DLD1 (cell line): ENCODE results near the gene THAP4.
"Not testable (repeated sequence)": the region's sequence is repeated elsewhere in the genome, so short reads cannot be mapped to it uniquely, and the experiment has no call there.

Experiments used
- in situ Hi-C: cut with HindIII; loops from 2 replicates; pipeline ENCODE4 v1.10.0; 2017; ENCODE audit warnings: low sequenced_read_pairs

Gene THAP4

GRCh38 chr2:241666627-241667400 lies 29.9 kb upstream of the THAP4 start:
- in situ Hi-C loops = no loop called here

GRCh38 chr2:241665731-241666440 lies 28.9 kb upstream of the THAP4 start:
- in situ Hi-C loops = no loop called here

DNA sequence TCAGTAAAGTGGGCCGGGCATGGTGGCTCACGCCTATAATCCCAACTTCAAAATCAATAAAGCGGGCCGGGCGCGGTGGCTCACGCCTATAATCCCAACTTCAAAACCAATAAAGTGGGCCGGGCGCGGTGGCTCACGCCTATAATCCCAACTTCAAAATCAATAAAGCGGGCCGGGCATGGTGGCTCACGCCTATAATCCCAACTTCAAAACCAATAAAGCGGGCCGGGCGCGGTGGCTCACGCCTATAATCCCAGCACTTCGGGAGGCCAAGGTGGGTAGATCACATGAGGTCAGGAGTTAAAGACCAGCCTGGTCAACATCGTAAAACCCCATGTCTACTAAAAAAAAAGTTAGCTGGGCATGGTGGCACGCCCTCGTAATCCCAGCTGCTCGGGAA lies 25.8 kb upstream of the THAP4 start:
- in situ Hi-C loops = not testable (repeated sequence)

- in situ Hi-C loops = no loop called here
These were observed 23.7 kb upstream of the THAP4 start for GRCh38 chr2:241660593-241661213.

DNA sequence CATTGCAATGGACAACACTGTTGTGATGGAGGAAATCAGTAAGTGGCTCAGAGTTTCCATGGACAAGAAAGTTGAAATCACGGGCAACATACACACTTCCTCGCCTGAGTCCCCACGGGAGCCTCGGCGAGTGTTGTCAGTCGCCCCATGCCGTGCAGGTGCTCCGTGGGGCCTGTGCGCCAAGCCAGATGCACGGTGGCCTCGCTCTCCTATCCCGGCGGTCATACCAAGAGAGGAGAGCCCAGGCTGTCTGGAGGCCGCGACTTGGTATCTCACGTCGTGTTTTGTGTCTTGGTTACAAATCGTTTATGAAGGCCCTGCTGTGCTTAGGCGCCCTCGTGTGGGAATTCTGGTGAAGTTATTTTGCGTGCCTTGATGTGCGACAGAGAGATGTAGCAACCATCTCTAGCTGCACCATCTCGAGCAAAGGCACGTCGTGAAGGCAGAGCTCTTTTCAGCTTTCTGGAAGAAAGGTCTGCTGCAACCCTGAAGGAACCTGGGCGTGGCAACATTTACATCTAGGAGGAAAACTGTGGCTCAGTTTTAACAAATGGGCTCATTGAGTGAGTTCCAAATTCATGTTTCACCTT lies 22.3 kb upstream of the THAP4 start:
- in situ Hi-C loops = no loop called here

- in situ Hi-C loops = no loop called here
These were observed 21.3 kb upstream of the THAP4 start for GRCh38 chr2:241658296-241658695.

GRCh38 chr2:241657786-241658254 lies 20.9 kb upstream of the THAP4 start:
- in situ Hi-C loops = no loop called here

GRCh38 chr2:241656190-241656741 lies 19.3 kb upstream of the THAP4 start:
- in situ Hi-C loops = no loop called here

DNA sequence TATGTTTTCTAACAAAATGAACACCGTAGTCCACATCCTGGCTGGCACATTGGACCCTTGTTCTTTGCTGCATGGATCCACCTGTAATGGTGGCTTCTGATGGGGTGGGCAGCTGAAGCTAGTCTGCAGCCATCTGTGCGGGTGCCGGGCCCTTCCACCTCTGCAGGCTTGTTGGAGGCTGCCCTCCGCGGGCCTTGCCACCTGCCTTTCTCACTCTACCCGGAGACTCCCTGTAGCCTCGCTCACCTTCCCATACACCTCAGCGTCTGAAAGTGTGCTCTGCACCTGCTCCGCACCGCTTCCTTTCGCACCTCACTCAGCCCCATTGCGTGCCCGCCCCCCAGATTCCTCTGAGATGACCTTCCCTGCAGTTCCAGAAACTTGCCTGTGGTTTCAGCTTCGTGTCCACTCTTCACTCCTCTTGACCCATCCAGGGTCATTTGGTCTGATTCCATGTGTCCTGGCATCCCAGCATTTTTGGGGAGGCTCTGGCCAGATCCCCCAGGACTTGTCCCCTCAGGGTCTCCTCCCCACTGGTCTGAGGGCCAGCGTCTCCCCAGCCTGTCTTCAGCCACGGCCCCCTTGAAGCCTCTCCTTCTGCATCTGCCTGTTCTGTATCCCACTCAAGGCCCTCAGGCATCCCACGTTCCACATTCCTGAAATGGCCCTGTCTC lies 18.7 kb upstream of the THAP4 start:
- in situ Hi-C loops = no loop called here

- in situ Hi-C loops = no loop called here
These were observed 17.6 kb upstream of the THAP4 start for GRCh38 chr2:241654551-241654950.

GRCh38 chr2:241653210-241653750 lies 16.3 kb upstream of the THAP4 start:
- in situ Hi-C loops = no loop called here

DNA sequence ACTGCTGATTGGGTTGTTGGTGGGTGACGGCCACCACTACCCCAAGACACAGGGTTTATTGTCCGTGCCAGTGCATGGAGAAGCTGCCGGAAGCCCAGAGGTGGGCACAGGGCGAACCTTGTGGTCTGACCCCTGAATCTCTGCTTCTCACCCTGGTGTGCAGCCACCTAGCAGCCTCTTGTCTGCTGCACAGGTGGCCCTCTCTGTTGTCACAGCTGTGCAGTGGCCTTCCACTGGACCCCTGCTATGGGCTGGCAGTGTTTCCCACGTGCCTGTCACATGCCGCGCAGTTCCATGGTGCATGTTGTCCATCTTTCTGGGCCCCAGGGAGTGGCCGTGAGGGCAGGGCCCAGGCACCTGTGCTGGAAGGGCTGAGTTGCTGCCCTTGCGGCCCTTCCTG lies 15.8 kb upstream of the THAP4 start:
- in situ Hi-C loops = no loop called here

- in situ Hi-C loops = no loop called here
These were observed 15.2 kb upstream of the THAP4 start for GRCh38 chr2:241652142-241652541.

- in situ Hi-C loops = no loop called here
These were observed 13.0 kb upstream of the THAP4 start for GRCh38 chr2:241649927-241650326.

- in situ Hi-C loops = no loop called here
These were observed 12.4 kb upstream of the THAP4 start for GRCh38 chr2:241649404-241649803.

DNA sequence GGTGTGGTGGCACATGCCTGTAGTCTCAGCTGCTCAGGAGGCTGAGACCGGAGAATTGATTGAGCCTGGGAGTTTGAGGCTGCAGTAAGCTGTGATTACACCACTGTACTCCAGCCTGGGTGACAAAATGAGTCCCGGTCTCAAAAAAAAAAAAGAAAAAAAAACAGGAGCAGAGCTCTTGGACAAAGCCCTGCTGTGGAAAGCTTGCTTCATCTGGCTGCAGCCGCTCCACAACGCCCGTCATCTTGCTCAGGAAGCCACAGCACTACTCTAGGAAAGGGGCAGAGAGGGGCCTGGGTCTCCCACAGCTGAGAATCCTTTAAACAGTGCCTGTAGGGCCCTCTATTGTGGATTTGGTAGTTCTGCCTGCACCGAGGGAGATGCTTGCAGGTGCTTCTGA lies 11.5 kb upstream of the THAP4 start:
- in situ Hi-C loops = no loop called here

DNA sequence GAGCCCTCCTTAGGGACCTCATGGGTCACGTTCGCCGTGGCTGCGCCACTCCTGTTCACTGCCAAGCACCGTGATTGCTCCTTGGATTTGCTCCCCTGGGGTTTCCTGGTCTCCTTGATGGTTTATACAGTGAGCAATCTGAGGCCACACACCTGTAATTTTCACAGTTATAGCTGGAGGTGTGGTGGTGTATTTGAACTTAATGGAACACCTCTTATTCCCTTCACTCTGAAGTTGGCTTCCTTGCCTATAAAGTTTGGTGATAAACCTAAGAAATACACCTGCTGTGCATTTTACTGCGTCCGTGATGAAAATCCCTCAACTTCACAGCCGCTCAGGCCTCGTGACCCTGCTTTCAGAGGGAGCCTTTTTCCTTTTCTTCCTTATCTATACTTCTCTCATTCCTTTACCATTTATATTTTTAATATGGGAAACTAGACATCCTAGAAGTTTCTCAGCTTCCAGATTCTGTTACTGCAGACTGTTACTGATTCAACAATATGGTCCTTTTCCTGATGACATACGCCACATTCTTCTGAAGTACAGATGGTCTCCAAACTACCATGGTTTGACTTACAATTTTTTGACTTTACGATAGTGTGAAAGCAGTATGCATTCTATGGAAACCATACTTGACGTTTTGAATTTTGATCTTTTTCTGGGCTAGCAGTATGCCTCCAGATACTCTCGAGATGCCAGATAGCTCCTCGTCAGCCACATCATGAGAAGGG lies 9.1 kb upstream of the THAP4 start:
- in situ Hi-C loops = no loop called here

DNA sequence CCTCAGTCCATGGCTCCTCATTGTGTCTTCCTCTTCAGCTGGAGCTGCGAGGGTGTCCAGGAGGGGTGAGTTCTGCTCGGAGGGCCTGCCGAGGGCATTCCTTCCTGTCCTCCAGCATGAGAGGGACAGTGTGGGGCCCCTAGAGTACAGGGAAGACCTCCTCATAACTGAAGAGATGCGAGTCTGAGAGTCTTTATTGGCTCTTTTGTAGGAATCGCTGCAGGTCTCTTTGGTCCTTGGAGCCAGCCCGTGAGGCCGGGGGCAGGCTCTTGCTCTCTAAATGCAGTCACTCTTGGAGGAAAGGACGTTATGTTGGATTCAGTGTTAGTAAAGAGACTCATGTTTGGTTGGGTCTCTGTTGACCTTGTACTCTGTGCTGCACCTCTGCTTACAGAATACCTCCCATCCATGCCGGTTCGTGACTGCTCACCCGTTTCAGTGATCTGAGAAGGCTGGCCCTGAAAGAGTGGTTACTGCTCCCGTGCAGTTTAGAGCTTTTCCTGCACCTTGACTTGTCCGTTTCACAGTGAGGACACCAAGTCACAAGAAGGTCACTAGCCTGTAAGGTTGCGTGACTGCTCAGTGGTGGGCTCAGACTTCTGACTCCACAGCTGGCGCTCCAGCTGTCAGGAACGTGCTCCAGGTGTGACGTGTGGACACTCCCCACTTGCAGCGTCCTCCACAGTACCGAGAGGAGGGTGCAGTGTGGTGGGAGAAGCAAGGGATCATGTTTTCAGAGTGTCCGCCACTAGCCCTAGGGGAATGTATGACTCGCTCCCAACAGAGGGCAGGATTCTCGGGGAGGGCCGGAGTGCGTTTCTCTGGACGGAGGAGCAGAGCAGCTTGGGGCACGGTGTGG lies 8.3 kb upstream of the THAP4 start:
- in situ Hi-C loops = no loop called here

GRCh38 chr2:241641631-241642030 lies 4.7 kb upstream of the THAP4 start:
- in situ Hi-C loops = no loop called here
